ENCODE results near the gene TAP1. TPM values are rescaled to one million over a fixed set of nuclear protein-coding genes. Genes with fewer than 3 reads are reported as not detected.
A peak's percentile ranks its signal among the peaks of the same experiment; 100 is the strongest.

The TAP1 gene
- total and polyA plus RNA-seq, 10 of the 15 experiments (the other 5 are each of a cell fraction or from before 2014, with no cell fraction given), result 33.4 to 249 (median 169) TPM

GRCh38 chr6:32843979-32844838 lies 9.3 kb downstream of the TAP1 start, which contains the start of gene PSMB8 (continued):
- 0 out of 2 replicates have a peak, but pooled peaks have one; percentile 14 for TF ChIP-seq CHD1 (IDR thresholded peaks at IDR 0.05; ENCODE audit: low read depth, low read length)
- TF ChIP-seq USF2 (IDR thresholded peaks at IDR 0.05; ENCODE audit: borderline replicate concordance, low read depth, low read length), result no peak; the same call in 1 of the 2 replicates
- peak; percentile 82 for TF ChIP-seq POU2F2 (IDR thresholded peaks at IDR 0.05; ENCODE audit: borderline replicate concordance, low read depth, low read length)
- TF ChIP-seq RELA (IDR thresholded peaks at IDR 0.05; ENCODE audit: borderline replicate concordance, partially characterized antibody), result peak; percentile 68
- TF ChIP-seq SMC3 (IDR thresholded peaks at IDR 0.05; ENCODE audit: borderline replicate concordance, low read length), result no peak
- no peak for TF ChIP-seq KDM1A (IDR thresholded peaks at IDR 0.05; ENCODE audit: borderline replicate concordance)
- no peak for TF ChIP-seq EZH2 (IDR thresholded peaks at IDR 0.05; ENCODE audit: borderline replicate concordance, control insufficient read depth, low read depth, low read length)
- TF ChIP-seq SUPT20H (IDR thresholded peaks at IDR 0.05; ENCODE audit: borderline replicate concordance, control insufficient read depth, low read depth, low read length), result no peak
- peak; percentile 98 for TF ChIP-seq CREM (IDR thresholded peaks at IDR 0.05; ENCODE audit: low read depth)
- peak; percentile 52 for TF ChIP-seq SP1 (IDR thresholded peaks at IDR 0.05; ENCODE audit: low read depth, low read length)
- peak; percentile 79; the same call in 1 of the 2 replicates for TF ChIP-seq PAX8 (IDR thresholded peaks at IDR 0.05)
- TF ChIP-seq E4F1 (IDR thresholded peaks at IDR 0.05; ENCODE audit: borderline replicate concordance, partially characterized antibody), result peak; percentile 55
- TF ChIP-seq ETV6 (conservative IDR thresholded peaks at IDR 0.05 in 1 of 2, IDR thresholded peaks at IDR 0.05 in 1 of 2; ENCODE audit: borderline replicate concordance in 1 of 2, low read depth in 1 of 2), result peak in 1 of 2 experiments; percentile 89; a peak in 2 of 4 replicates
- peak; percentile 51 for TF ChIP-seq SIN3A (IDR thresholded peaks at IDR 0.05; ENCODE audit: low read depth, low read length)
- TF ChIP-seq LARP7 (IDR thresholded peaks at IDR 0.05), result 0 out of 2 replicates have a peak, but pooled peaks have one; percentile 63
- 0 out of 2 replicates have a peak, but pooled peaks have one; percentile 30 for TF ChIP-seq MEF2A (IDR thresholded peaks at IDR 0.05; ENCODE audit: insufficient read depth, low read depth, low read length)
- TF ChIP-seq KAT2A (conservative IDR thresholded peaks at IDR 0.05; ENCODE audit: control insufficient read depth, low read depth, low read length), result no peak
- peak; percentile 30; the same call in 1 of the 2 replicates for TF ChIP-seq ZBTB11 (CRISPR knock-in tag; IDR thresholded peaks at IDR 0.05)
- TF ChIP-seq GATAD2B (conservative IDR thresholded peaks at IDR 0.05; ENCODE audit: low read depth), result 0 out of 2 replicates have a peak, but pooled peaks have one; percentile 46
- TF ChIP-seq MTA3 (IDR thresholded peaks at IDR 0.05; ENCODE audit: borderline replicate concordance, low read length), result no peak
